Naive thymus-derived CD4-positive, alpha-beta T cell (primary cell): ENCODE results near the gene ICA1. TPM values are rescaled to one million over a fixed set of nuclear protein-coding genes. Genes with fewer than 3 reads are reported as not detected.

Experiments
- ATAC-seq: fragments of 150-1000 bp; cut with Tn5 transposase; 2 replicates; pipeline ENCODE4 v1.10.0; 2021; ENCODE audit warnings: mild to moderate bottlenecking, moderate library complexity
- CTCF ChIA-PET: fragments of 350-600 bp; sonication (Branson Sonifier 250); formaldehyde crosslinking; loops from one replicate; lab custom pipeline; 2021; ENCODE audit warnings: antibody characterized with exemption; lab: Charles Lee
- POLR2A ChIA-PET: fragments of 350-600 bp; sonication (Branson Sonifier 250); formaldehyde crosslinking; loops from one replicate; lab custom pipeline; 2021; ENCODE audit warnings: antibody characterized with exemption, inconsistent platforms; lab: Charles Lee
- DNase-seq, 9 donors: peaks; one replicate each; pipeline versions ENCODE4 v3.0.0 to v3.0.0-alpha.2; 2020 to 2022; ENCODE audit warnings: mixed read lengths in 1 of 9
- H3K27ac ChIP-seq: one replicate; pipeline ENCODE4 v1.7.0; 2013; ENCODE audit warnings: mild to moderate bottlenecking, low read depth, low read length, moderate library complexity
- H3K27me3 ChIP-seq, 2 donors: one replicate each; pipeline ENCODE4 v1.7.0; 2013; ENCODE audit warnings: low read length in 2 of 2, mild to moderate bottlenecking in 2 of 2, moderate library complexity in 2 of 2; ENCODE audit not compliant: control insufficient read depth in 2 of 2, insufficient read depth in 2 of 2
- H3K36me3 ChIP-seq, 3 experiments: 1 replicate in 2 of 3; 2 replicates in 1 of 3; pipeline ENCODE4 v1.7.0; 2013; ENCODE audit warnings: low read length in 3 of 3, mild to moderate bottlenecking in 3 of 3, moderate library complexity in 1 of 3; ENCODE audit not compliant: insufficient read depth in 3 of 3, control insufficient read depth in 2 of 3
- H3K4me1 ChIP-seq, 2 donors: one replicate each; pipeline ENCODE4 v1.7.0; 2013; ENCODE audit warnings: low read length in 2 of 2, mild to moderate bottlenecking in 2 of 2, moderate library complexity in 1 of 2; ENCODE audit not compliant: control insufficient read depth in 2 of 2, insufficient read depth in 2 of 2
- H3K4me3 ChIP-seq: 2 replicates; pipeline ENCODE4 v1.7.0; 2013; ENCODE audit warnings: mild to moderate bottlenecking, low read length
- H3K9me3 ChIP-seq, 3 experiments: 1 replicate in 2 of 3; 2 replicates in 1 of 3; pipeline ENCODE4 v1.7.0; 2013; ENCODE audit warnings: low read length in 3 of 3; ENCODE audit not compliant: control insufficient read depth in 2 of 3
- H3K27ac Mint-ChIP-seq, 9 donors: one replicate each; pipeline ENCODE4 v1.8.0; 2020 to 2022; ENCODE audit warnings: mixed read lengths in 9 of 9, mild to moderate bottlenecking in 8 of 9, moderate library complexity in 5 of 9, inconsistent platforms in 2 of 9
- H3K27me3 Mint-ChIP-seq, 5 donors: one replicate each; pipeline ENCODE4 v1.8.0; 2021 to 2022; ENCODE audit warnings: mixed read lengths in 5 of 5, mild to moderate bottlenecking in 1 of 5
- H3K36me3 Mint-ChIP-seq, 5 donors: one replicate each; pipeline ENCODE4 v1.8.0; 2020 to 2022; ENCODE audit warnings: mixed read lengths in 5 of 5, mild to moderate bottlenecking in 3 of 5, inconsistent platforms in 1 of 5
- H3K4me1 Mint-ChIP-seq, 7 donors: one replicate each; pipeline ENCODE4 v1.8.0; 2020 to 2022; ENCODE audit warnings: mixed read lengths in 7 of 7, mild to moderate bottlenecking in 3 of 7, inconsistent platforms in 1 of 7
- H3K4me3 Mint-ChIP-seq, 10 donors: one replicate each; pipeline ENCODE4 v1.8.0; 2020 to 2022; ENCODE audit warnings: mild to moderate bottlenecking in 10 of 10, mixed read lengths in 10 of 10, moderate library complexity in 6 of 10, inconsistent platforms in 2 of 10
- H3K9me3 Mint-ChIP-seq, 11 donors: one replicate each; pipeline ENCODE4 v1.8.0; 2020 to 2022; ENCODE audit warnings: mixed read lengths in 11 of 11, mild to moderate bottlenecking in 4 of 11, inconsistent platforms in 1 of 11, moderate library complexity in 1 of 11
- intact Hi-C, 2 donors: fragments of 100-400 bp; cut with micrococcal nuclease; formaldehyde crosslinking; loops; one replicate each; pipeline ENCODE4 v1.15.1; 2023
- polyA plus RNA-seq, 2 donors: library from polyadenylated mRNA; unstranded; fragments of 300-500 nt; fragmentation: Illumina TruSeq; gene quantifications; one replicate each; pipeline ENCODE4 v1.2.3, GENCODE V29; 2021
- total RNA-seq, 6 experiments: library from RNA in 5 of 6; stranded (reverse) in 5 of 6; gene quantifications; 1 replicate in 5 of 6; 2 replicates in 1 of 6; pipeline ENCODE4 v1.2.3 and lab custom pipeline; 2021 to 2026

ICA1 gene
- total and polyA plus RNA-seq, 7 experiments from 2014 or later, result 0.46 to 5.8 (median 2.1) TPM; not detected in 1

DNA sequence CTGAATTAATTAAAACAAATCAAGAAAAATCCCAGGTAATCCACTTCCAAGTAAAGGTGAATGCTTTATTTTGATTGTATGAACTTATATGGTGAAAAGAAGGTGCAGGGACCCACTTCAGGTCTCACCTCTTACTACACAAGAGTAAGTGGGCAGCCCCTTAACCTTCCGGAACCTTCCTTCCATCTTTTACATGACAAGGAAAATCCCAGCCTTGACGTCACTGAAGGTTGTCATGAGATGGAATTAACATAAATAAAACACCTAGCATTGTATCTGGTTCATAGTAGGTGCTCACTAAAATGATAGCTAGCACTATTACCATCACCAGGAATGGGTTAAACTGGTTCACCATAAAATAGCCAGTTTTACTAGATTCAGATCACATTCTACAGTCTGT, 119.5 kb downstream of the ICA1 start:
- ChIA-PET CTCF (no interaction called here), POLR2A (interaction anchor here (0.9 to 3.3 kb wide), 5 partner anchors 9 to 174 kb away, joined by 3 to 24 read pairs (median 4); partner anchors contain the start of gene GLCCI1)
- intact Hi-C loops, result loop anchor here in 1 of 2 donors (2.0 kb wide), 2 partner anchors 16 kb away; no protein-coding TSS in a partner anchor
- DNase-seq (no peak), ATAC-seq (no peak)
- Mint-ChIP-seq H3K27ac (no peak overlapping the region), H3K27me3 (no peaks in the 10 kb centered on the region), H3K36me3 (peaks cover 0 to 3% (median 0%) of the 10 kb centered on the region in 5 donors), H3K4me1 (peaks cover 5 to 53% (median 43%) of the 10 kb centered on the region in 7 donors), H3K4me3 (no peak overlapping the region), H3K9me3 (peaks cover 0 to 2% (median 0%) of the 10 kb centered on the region in 11 donors)
- no peak overlapping the region for H3K4me3 ChIP-seq
- no peak overlapping the region for H3K27ac ChIP-seq
- no peaks in the 10 kb centered on the region for H3K9me3 ChIP-seq
- H3K27me3 ChIP-seq, result no peaks in the 10 kb centered on the region
- H3K4me1 ChIP-seq, result peaks cover 0 to 11% of the 10 kb centered on the region in 2 donors
- H3K36me3 ChIP-seq, result no peaks in the 10 kb centered on the region

DNA sequence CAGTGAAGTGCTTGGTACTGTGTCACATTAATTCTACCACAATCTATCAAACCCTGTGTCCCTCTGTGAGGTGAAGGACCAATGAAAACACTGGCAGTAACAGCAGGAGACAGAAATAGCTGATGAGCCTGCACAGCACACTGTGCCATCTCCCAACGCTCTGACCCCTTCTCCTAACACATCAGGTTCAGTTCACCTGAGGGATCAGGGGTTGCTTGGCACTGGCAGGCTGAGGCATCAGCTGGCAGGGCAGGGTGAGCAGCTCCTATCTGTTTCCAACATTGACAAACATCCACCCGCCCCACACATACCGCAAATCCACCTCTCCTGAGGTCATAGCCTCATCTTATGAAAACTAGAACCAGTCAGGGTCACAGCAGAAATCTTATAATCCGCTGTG, 120.9 kb downstream of the ICA1 start:
- Mint-ChIP-seq H3K4me3 (peak overlapping the region in 1 of 10 donors; percentile 7), H3K27me3 (no peaks in the 10 kb centered on the region), H3K4me1 (peaks cover 5 to 45% (median 33%) of the 10 kb centered on the region in 7 donors), H3K27ac (peak overlapping the region in 2 of 9 donors; percentile 42 to 72), H3K9me3 (peaks cover 0 to 2% (median 0%) of the 10 kb centered on the region in 11 donors), H3K36me3 (peaks cover 0 to 2% (median 0%) of the 10 kb centered on the region in 5 donors)
- H3K4me1 ChIP-seq, result peaks cover 0 to 11% of the 10 kb centered on the region in 2 donors
- H3K36me3 ChIP-seq, result no peaks in the 10 kb centered on the region
- intact Hi-C loops, result loop anchor here in 1 of 2 donors (1.0 kb wide), 1 partner anchor 8 kb away; no protein-coding TSS in a partner anchor
- POLR2A ChIA-PET, result interaction anchor here (0.7 to 3.3 kb wide), 4 partner anchors 7 to 1530 kb away, joined by 4 to 24 read pairs (median 6); no protein-coding TSS in a partner anchor
- no peaks in the 10 kb centered on the region for H3K27me3 ChIP-seq
- H3K4me3 ChIP-seq, result no peak overlapping the region
- peak overlapping the region; percentile 8 for H3K27ac ChIP-seq
- DNase-seq (no peak), ATAC-seq (no peak)
- CTCF ChIA-PET, result no interaction called here
- H3K9me3 ChIP-seq, result no peaks in the 10 kb centered on the region

DNA sequence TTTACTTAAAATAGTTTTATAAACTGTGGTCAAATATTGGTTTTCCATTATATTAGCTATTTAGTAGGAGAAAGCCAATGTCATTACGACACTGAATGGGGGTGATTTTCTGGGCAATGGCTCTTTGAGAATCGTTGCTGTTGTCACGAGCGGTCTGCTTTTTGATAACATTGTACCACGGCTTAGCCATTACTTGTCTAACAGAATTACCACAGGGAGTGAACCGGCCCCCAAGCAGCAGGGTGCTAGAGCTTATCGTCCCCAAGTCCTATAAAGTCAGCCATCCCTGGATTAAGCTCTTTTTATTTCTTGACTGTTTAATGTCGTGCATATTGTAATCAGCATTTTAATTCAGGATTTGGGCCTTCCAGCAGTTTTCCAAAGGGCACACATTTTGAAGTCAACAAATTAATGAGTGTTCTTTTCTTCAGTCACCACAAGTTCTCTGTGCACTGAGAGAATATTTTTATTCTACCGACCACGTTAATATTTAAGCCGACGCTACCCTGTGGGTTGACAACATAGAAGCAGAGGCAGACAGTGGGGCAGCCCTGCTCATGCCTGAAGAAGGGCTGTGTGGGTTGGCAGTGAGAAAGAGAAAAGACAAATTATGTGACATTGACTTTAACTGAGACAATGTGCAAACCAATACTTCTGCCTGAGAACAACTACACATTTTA, 125.8 kb downstream of the ICA1 start:
- ATAC-seq, result no peak

DNA sequence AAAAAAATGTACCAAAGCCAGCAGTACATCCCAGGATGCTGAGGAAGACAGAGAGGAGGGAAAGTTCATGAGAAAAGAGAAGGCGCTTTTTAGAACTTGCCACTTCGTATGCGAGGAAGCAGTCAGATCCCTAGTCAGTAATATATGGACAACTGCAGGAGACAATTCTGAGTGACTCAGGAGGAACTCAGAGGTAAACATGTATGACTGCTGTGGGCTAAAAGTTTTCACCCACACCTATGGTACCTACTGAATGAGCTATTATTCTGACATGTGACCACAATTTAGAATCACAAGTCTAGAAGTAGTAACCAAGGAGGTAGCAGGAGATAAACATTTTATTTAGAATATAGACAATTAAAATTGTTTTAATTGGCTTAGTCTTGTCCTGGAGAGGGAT, 126.5 kb downstream of the ICA1 start:
- Mint-ChIP-seq H3K27ac (peak overlapping the region in 1 of 9 donors; percentile 94), H3K4me3 (no peak overlapping the region), H3K27me3 (no peaks in the 10 kb centered on the region), H3K9me3 (peaks cover 0 to 5% (median 0%) of the 10 kb centered on the region in 11 donors), H3K36me3 (peaks cover 0 to 12% (median 0%) of the 10 kb centered on the region in 5 donors), H3K4me1 (peaks cover 34 to 55% (median 49%) of the 10 kb centered on the region in 7 donors)
- Histone ChIP-seq H3K27me3 (no peaks in the 10 kb centered on the region), H3K9me3 (no peaks in the 10 kb centered on the region), H3K36me3 (no peaks in the 10 kb centered on the region), H3K4me1 (peaks cover 42% of the 10 kb centered on the region in 2 donors), H3K27ac (no peak overlapping the region), H3K4me3 (no peak overlapping the region)
- DNase-seq, result no peak
- POLR2A ChIA-PET, result interaction anchor here (1.0 to 3.9 kb wide), 5 partner anchors 7 to 50 kb away, joined by 4 to 24 read pairs (median 13); no protein-coding TSS in a partner anchor
- ATAC-seq, result no peak
- CTCF ChIA-PET, result no interaction called here
- intact Hi-C loops, result loop anchor here (2.0 to 10.0 kb wide), 2 partner anchors 91 to 951 kb away; partner anchors contain the start of gene C1GALT1 (in 1 of the 2)

More for the DNA sequence above, 125.8 kb downstream of the ICA1 start:
- intact Hi-C loops, result loop anchor here in 1 of 2 donors (10.0 kb wide), 1 partner anchor 951 kb away; the partner anchor contains the start of gene C1GALT1
- Mint-ChIP-seq H3K27ac (peak overlapping the region in 1 of 9 donors; percentile 11), H3K27me3 (no peaks in the 10 kb centered on the region), H3K4me3 (no peak overlapping the region), H3K36me3 (peaks cover 0 to 8% (median 0%) of the 10 kb centered on the region in 5 donors), H3K9me3 (peaks cover 0 to 5% (median 0%) of the 10 kb centered on the region in 11 donors), H3K4me1 (peaks cover 31 to 55% (median 46%) of the 10 kb centered on the region in 7 donors)
- H3K4me1 ChIP-seq, result peaks cover 34% of the 10 kb centered on the region in 2 donors
- H3K27ac ChIP-seq, result no peak overlapping the region
- DNase-seq, result no peak
- no peaks in the 10 kb centered on the region for H3K9me3 ChIP-seq
- ChIA-PET POLR2A (interaction anchor here (1.0 to 3.6 kb wide), 3 partner anchors 10 to 50 kb away, joined by 4 to 21 read pairs (median 13); no protein-coding TSS in a partner anchor), CTCF (no interaction called here)
- no peaks in the 10 kb centered on the region for H3K36me3 ChIP-seq
- H3K4me3 ChIP-seq, result no peak overlapping the region
- H3K27me3 ChIP-seq, result no peaks in the 10 kb centered on the region

DNA sequence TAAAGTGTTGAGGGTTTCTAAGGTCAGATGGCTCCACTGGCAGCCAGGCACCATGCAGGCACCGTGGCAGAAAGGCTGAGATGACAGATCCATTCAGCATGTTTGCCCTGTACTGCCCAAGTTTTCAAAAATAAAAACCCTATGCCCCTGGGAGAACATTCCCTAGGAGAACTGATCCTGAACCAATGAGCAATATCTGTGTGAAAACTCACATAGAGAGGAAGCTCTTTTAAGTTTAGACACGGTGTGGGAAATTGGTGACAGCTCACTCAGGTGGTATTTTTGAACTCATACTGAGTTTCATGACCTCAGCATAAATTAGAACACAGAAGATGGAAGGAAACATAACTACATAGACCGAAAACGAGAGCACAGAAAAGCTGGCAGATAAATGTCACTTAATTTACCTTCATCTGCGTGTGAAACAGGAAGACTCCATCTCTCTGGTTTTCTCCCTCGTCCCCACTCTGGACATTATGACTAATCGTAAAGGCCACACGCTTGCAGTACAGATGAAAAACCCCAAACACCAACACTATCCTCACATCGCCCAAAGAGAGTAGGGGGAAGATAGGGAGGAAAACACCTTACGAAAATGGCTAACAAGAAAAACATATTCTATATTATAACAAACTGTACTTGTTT, 127.8 kb downstream of the ICA1 start:
- no peaks in the 10 kb centered on the region for H3K36me3 ChIP-seq
- peak overlapping the region; percentile 78 to 98 (median 94) for H3K27ac Mint-ChIP-seq
- H3K27ac ChIP-seq, result peak overlapping the region; percentile 47
- H3K9me3 ChIP-seq, result no peaks in the 10 kb centered on the region
- peaks cover 0 to 13% (median 0%) of the 10 kb centered on the region in 5 donors for H3K36me3 Mint-ChIP-seq
- peaks cover 38 to 65% (median 56%) of the 10 kb centered on the region in 7 donors for H3K4me1 Mint-ChIP-seq
- ChIA-PET POLR2A (interaction anchor here (0.8 to 3.9 kb wide), 11 partner anchors 9 to 166 kb away, joined by 3 to 24 read pairs (median 4); partner anchors contain the start of gene GLCCI1), CTCF (interaction anchor here (0.7 to 1.3 kb wide), 4 partner anchors 9 to 44 kb away, joined by 3 read pairs; no protein-coding TSS in a partner anchor)
- peak overlapping the region; percentile 25 to 82 (median 61) for H3K4me3 Mint-ChIP-seq
- intact Hi-C loops, result loop anchor here (1.0 to 10.0 kb wide), 3 partner anchors 8 to 949 kb away; partner anchors contain the start of gene C1GALT1 (in 1 of the 2)
- ATAC-seq (peak; percentile 32), DNase-seq (peak in 8 of 9 donors; percentile 25 to 51 (median 44))
- H3K27me3 ChIP-seq, result no peaks in the 10 kb centered on the region
- H3K27me3 Mint-ChIP-seq, result no peaks in the 10 kb centered on the region
- H3K4me3 ChIP-seq, result peak overlapping the region; percentile 7
- H3K4me1 ChIP-seq, result peaks cover 45 to 50% of the 10 kb centered on the region in 2 donors
- peaks cover 0 to 5% (median 0%) of the 10 kb centered on the region in 11 donors for H3K9me3 Mint-ChIP-seq
